Breast epithelium (tissue), 4 donors: ENCODE measurements around the gene KRTAP5-9. TPM values are rescaled to one million over a fixed set of nuclear protein-coding genes. Genes with fewer than 3 reads are reported as not detected.

Source experiments
- DNase-seq, 2 donors: peaks; one replicate each; pipeline ENCODE4 v3.0.0-alpha.2; 2019; ENCODE audit warnings: low spot score in 2 of 2
- H3K27ac ChIP-seq, 2 donors: fragments of 200-600 bp; sonication (generic) in 1 of 2; one replicate each; pipeline ENCODE4 v1.5.1; 2016 to 2019; ENCODE audit warnings: mild to moderate bottlenecking in 1 of 2
- H3K27me3 ChIP-seq, 2 donors: fragments of 200-600 bp; sonication (generic) in 1 of 2; one replicate each; pipeline versions ENCODE4 v1.5.1 to v1.6.0; 2017 to 2019; ENCODE audit warnings: control low read depth in 1 of 2, mild to moderate bottlenecking in 1 of 2
- H3K36me3 ChIP-seq: fragments of 200-600 bp; one replicate; pipeline ENCODE4 v1.5.1; 2019
- H3K4me1 ChIP-seq, 2 donors: fragments of 200-600 bp; sonication (generic); one replicate each; pipeline ENCODE4 v1.5.1; 2016 to 2019; ENCODE audit warnings: control low read depth in 1 of 2
- H3K4me3 ChIP-seq, 3 donors: fragments of 200-600 bp; sonication (generic); 1 replicate in 2 of 3; 2 replicates in 1 of 3; pipeline ENCODE4 v1.5.1; 2016 to 2019; ENCODE audit warnings: mild to moderate bottlenecking in 3 of 3, moderate library complexity in 2 of 3
- H3K9me3 ChIP-seq, 2 donors: fragments of 200-600 bp; sonication (generic) in 1 of 2; one replicate each; pipeline ENCODE4 v1.5.1; 2016 to 2019; ENCODE audit warnings: control low read depth in 1 of 2
- POLR2A ChIP-seq: fragments of 450-650 bp; IDR thresholded peaks from one replicate; pipeline ENCODE4 v1.6.1; 2016; ENCODE audit warnings: antibody characterized with exemption, mild to moderate bottlenecking, moderate library complexity
- POLR2AphosphoS5 ChIP-seq, 3 donors: sonication (generic); formaldehyde crosslinking; IDR thresholded peaks; one replicate each; pipeline ENCODE4 v1.6.1; 2017; ENCODE audit warnings: antibody characterized with exemption in 3 of 3
- intact Hi-C: fragments of 100-400 bp; cut with DNase I; formaldehyde crosslinking; loops from one replicate; pipeline ENCODE4 v1.15.1; 2023; ENCODE audit warnings: low total_unique reads
- total RNA-seq, 3 donors: library from RNA; depleted of rRNA; stranded (reverse); fragments of >200 nt; gene quantifications; one replicate each; pipeline ENCODE4 v1.1.0, GENCODE V29; 2016
- TF ChIP-seq, protein P1 (sequence below), 3 donors: fragments of 450-650 bp; IDR thresholded peaks; one replicate each; pipeline ENCODE4 v1.5.1; 2016 to 2017; ENCODE audit warnings: antibody characterized with exemption in 3 of 3, mild to moderate bottlenecking in 3 of 3, moderate library complexity in 3 of 3

Gene KRTAP5-9
- total RNA-seq, 3 donors from 2014 or later, result 0.32 TPM; not detected in 2

DNA sequence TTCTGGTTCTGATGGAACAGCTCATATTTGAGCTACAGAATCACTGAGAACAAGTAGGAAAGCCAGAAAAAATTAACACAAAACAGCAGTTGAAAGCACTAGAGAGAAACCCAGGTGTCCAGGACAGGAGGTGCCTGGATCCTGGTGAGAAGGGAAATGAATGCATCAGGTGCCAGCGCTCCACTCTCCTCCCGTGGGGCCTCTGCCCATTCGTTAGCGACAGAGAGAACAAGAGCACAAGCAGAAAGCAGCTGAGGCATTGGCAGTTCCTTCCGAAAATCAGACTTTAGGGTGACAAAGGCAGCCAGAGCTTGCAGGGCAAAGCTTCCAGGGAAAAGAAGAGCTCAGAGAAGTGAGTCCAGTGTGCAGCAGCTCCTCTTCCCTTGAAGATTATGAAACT, 41.1 kb upstream of the KRTAP5-9 start:
- TF ChIP-seq, protein P1, sequence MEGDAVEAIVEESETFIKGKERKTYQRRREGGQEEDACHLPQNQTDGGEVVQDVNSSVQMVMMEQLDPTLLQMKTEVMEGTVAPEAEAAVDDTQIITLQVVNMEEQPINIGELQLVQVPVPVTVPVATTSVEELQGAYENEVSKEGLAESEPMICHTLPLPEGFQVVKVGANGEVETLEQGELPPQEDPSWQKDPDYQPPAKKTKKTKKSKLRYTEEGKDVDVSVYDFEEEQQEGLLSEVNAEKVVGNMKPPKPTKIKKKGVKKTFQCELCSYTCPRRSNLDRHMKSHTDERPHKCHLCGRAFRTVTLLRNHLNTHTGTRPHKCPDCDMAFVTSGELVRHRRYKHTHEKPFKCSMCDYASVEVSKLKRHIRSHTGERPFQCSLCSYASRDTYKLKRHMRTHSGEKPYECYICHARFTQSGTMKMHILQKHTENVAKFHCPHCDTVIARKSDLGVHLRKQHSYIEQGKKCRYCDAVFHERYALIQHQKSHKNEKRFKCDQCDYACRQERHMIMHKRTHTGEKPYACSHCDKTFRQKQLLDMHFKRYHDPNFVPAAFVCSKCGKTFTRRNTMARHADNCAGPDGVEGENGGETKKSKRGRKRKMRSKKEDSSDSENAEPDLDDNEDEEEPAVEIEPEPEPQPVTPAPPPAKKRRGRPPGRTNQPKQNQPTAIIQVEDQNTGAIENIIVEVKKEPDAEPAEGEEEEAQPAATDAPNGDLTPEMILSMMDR (IDR thresholded peaks at IDR 0.05), result no peak
- TF ChIP-seq POLR2A (no peak), POLR2AphosphoS5 (IDR thresholded peaks at IDR 0.05) (no peak)
- DNase-seq, result peak in 1 of 2 donors; percentile 30
- Histone ChIP-seq H3K27me3 (no peaks in the 10 kb centered on the region), H3K36me3 (no peaks in the 10 kb centered on the region), H3K27ac (no peak overlapping the region), H3K4me1 (no peaks in the 10 kb centered on the region), H3K9me3 (peaks cover 32 to 39% of the 10 kb centered on the region in 2 donors), H3K4me3 (no peak overlapping the region)
- intact Hi-C loops, result no loop called here

DNA sequence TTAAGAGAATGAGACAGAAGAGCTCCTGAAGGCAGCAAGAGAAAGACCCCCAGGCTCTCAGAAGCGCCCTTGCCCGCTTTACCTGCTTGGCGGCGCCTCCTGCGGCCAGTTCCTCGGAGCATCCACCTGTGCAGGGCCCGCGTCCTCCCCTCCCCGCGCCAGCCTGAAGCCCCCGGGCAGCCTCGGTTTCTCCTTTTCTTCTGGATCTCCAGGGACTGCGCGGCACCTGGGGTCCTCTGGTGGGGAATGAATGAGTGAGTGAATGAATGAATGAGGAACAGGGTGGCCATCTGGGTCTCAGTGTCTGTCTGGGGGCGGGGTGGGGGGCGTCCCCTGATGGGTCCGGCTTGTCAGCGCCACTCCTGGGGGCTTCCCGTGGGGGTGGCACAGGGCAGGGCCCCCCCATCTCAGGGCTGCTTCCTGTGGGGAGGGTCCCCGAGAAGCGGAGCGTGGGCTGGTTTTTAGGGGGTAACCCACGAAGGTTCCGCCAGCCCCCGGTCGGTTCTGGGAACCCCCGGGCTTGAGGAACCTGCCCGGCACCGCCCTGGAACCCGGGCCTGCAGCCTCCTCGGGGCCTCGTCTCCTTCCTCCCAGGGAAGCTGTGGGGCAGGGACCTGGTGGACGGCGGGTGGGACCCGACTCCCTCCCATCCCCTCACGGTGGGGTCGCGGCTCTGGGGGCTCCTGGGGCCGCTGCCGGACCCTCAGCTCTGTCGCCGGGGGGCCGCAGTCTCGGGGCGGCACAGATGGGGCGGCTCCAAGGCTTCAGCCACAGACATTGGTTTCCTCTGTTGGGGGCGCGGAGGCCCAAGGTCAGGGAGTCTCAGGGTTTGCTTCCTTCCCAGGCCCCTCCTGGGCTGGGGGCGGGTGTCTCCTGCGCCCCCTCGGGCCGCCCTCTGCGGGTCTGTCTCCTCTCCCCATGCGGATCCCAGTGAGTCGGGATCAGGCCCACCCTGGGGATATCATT, 29.4 kb upstream of the KRTAP5-9 start:
- intact Hi-C loops, result no loop called here
- TF ChIP-seq POLR2A (no peak), POLR2AphosphoS5 (IDR thresholded peaks at IDR 0.05) (no peak)
- TF ChIP-seq, protein P1 (IDR thresholded peaks at IDR 0.05), result no peak
- DNase-seq, result no peak

DNA sequence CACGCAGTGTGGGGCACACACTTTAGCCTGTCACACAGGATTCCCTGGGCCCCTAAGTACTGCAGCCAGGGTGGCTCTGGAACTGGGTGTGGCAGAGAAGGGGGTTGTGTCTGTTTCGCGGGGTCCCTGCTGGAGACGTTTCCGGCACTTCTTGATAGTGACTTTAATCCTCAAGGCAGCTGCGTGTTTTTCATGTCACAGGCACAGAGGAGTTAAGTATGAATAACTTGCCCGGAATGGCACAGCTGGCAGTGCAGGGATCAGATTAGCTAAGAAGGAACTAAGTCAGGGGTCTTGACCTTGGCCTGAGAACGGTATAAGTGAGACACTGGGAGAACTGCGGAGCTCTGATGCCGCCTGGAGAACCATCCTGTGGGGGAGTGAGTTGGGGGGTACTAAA, 28.7 kb upstream of the KRTAP5-9 start:
- no peak overlapping the region for H3K27ac ChIP-seq
- H3K36me3 ChIP-seq, result no peaks in the 10 kb centered on the region
- no peak overlapping the region for H3K4me3 ChIP-seq
- no peaks in the 10 kb centered on the region for H3K4me1 ChIP-seq
- no peaks in the 10 kb centered on the region for H3K9me3 ChIP-seq
- no peak for DNase-seq
- intact Hi-C loops, result no loop called here
- TF ChIP-seq, protein P1 (IDR thresholded peaks at IDR 0.05), result no peak
- TF ChIP-seq POLR2A (no peak), POLR2AphosphoS5 (IDR thresholded peaks at IDR 0.05) (no peak)
- H3K27me3 ChIP-seq, result no peaks in the 10 kb centered on the region

More for the DNA sequence above, 29.4 kb upstream of the KRTAP5-9 start:
- Histone ChIP-seq H3K4me1 (no peaks in the 10 kb centered on the region), H3K4me3 (no peak overlapping the region), H3K9me3 (no peaks in the 10 kb centered on the region), H3K36me3 (no peaks in the 10 kb centered on the region), H3K27me3 (no peaks in the 10 kb centered on the region), H3K27ac (no peak overlapping the region)

DNA sequence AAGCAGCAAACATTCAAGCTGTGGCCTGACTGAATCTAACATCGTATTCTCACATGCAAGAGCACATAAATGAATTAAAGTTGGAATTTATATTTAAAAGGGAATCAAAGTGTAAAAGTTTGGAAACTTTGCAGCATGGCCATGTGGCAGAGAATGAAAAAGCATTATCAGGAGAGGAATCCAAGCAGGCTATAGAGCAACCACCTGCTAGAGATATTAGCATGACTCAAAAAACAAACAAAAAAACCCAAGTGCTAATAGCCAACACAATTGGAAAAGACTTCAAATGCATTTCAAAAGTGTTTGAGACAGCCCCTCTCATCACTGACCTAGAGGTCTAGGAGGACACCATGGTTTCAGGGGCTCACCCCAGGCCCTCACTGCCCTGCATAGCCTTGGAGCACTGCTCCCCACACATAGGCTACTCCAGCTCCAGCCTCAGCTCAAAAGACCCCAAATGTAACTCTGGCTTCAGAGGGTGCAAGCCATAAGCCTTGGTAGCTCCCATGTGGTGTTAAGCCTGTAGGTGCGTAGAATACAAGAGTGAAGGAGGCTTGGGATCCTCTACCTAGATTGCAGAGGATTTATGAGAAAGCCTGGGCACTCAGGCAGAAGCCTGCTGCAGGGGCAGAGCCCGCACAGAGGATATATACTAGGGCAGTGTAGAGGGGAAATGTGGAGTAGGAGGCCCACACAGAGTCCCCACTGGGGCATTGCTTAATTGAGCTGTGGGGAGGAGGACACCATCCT, 22.9 kb upstream of the KRTAP5-9 start:
- Histone ChIP-seq H3K4me3 (no peak overlapping the region), H3K36me3 (no peaks in the 10 kb centered on the region), H3K4me1 (no peaks in the 10 kb centered on the region), H3K9me3 (peaks cover 7 to 13% of the 10 kb centered on the region in 2 donors), H3K27me3 (no peaks in the 10 kb centered on the region), H3K27ac (no peak overlapping the region)
- TF ChIP-seq, protein P1 (IDR thresholded peaks at IDR 0.05), result no peak
- no peak for TF ChIP-seq POLR2AphosphoS5 (IDR thresholded peaks at IDR 0.05)
- DNase-seq, result peak in 1 of 2 donors; percentile 22
- intact Hi-C loops, result no loop called here
